Measurements from ENCODE around the gene CPNE5.
"Not testable (repeated sequence)": the region's sequence is repeated elsewhere in the genome, so short reads cannot be mapped to it uniquely, and the experiment has no call there.

The CPNE5 gene

DNA sequence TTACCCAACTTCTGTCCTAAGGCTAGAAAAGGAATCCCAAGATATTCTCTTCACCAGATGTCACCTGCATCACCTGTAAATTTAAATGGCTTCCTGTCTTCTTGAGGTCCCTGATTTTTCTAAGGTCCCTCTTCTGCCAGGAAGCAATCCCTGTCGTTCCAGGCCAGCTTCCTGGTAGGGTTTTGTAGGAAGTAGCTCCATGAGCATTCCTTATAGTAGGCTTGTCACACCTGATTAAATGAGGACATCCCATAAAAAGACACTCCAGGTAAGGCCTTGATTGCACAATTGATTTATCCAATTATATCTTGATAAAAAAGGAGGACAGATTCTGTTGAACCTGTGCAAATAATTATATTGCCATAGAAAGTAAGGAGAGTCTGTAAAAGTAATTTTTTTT lies 132.9 kb downstream of the CPNE5 start:
- no peak overlapping the region for H3K27ac ChIP-seq
- no peak for TF ChIP-seq CTCF (conservative IDR thresholded peaks at IDR 0.05)
- TF ChIP-seq ZFX (IDR thresholded peaks at IDR 0.05), result no peak

- H3K27ac ChIP-seq, result not testable (repeated sequence)
Observed at GRCh38 chr6:36704961-36705577, 134.2 kb downstream of the CPNE5 start.

- no peak overlapping the region for H3K27ac ChIP-seq
- TF ChIP-seq ZFX (IDR thresholded peaks at IDR 0.05), result no peak
- no peak for TF ChIP-seq CTCF (conservative IDR thresholded peaks at IDR 0.05)
Observed at GRCh38 chr6:36703982-36704381, 135.3 kb downstream of the CPNE5 start.

DNA sequence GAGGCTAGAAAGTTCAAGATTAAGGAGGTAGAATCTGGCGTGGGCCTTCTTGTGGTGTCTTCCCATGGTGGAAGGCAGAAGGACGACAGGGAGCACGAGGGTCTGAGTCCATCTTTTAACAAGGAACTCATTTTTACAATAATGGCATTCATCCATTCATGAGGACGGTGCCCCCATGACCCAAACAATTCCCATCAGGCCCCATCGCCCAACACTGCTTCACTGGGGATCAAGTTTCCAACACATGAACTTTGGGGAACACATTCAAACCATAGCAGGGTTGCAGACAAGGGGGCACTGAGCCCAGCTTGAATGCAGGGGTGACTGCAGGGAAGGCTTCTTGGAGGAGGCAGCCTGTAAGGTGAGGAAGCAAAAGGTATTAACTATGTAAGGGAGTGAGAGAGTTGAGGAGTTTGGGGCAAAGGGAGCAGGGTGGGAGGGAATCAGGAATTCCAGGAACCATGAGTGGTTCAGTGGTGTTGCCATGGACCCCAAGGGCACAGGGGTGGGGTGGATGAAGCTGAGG lies 136.1 kb downstream of the CPNE5 start:
- TF ChIP-seq CTCF (conservative IDR thresholded peaks at IDR 0.05) (no peak), ZFX (IDR thresholded peaks at IDR 0.05) (no peak)
- no peak overlapping the region for H3K27ac ChIP-seq

GRCh38 chr6:36702656-36703055 lies 136.6 kb downstream of the CPNE5 start:
- no peak for TF ChIP-seq CTCF (conservative IDR thresholded peaks at IDR 0.05)
- no peak for TF ChIP-seq ZFX (IDR thresholded peaks at IDR 0.05)
- no peak overlapping the region for H3K27ac ChIP-seq

DNA sequence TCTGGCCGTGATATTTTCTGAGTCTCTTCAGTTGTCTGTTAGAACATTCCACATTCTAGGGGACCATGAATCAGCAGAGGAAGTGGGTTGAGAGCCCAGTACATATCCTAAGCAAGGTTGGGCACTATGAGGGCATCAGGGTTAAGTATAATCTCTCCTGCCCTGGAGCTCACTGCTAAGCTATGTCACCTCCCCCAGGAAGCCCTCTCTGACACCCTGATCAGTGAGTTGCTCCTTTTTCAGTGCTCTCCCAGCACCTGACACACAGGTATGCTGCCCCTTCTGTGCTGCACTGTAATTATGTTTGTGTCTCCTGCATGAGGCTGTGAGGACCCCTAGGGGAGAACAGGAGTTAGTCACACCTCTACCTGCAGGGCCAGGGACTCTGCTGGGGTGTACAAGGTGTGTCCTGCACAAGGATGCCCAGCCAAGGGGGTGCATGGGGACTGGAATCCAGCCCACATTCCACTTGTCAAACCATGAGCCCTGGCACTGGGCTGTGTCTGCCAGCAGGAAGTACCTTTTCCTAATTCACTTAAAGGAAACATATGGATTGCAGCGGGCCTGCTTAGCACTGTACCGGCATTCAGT lies 137.7 kb downstream of the CPNE5 start:
- TF ChIP-seq ZFX (IDR thresholded peaks at IDR 0.05), result no peak
- TF ChIP-seq CTCF (conservative IDR thresholded peaks at IDR 0.05), result no peak; the same call in 1 of the 2 replicates
- no peak overlapping the region for H3K27ac ChIP-seq

DNA sequence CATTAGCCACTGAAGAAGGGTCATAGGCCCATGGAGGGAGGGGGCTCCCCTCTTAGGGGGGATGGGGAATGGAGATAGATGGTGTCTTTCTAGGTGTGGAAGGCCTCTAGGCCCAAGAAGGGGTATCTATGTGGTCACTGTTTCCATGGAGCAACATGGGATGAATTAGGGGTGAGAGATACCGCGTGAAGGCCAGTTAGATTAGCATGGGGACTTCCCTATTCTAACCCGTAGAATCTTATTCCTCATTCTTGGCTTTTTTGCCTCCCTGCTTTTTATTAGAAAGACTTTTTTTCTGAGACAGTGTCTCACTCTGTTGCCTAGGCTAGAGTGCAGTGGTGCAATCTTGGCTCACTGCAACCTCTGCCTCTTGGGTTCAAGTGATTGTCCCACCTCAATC lies 138.4 kb downstream of the CPNE5 start:
- TF ChIP-seq ZFX (IDR thresholded peaks at IDR 0.05), result no peak
- no peak for TF ChIP-seq CTCF (conservative IDR thresholded peaks at IDR 0.05)

More for the DNA sequence above, 138.4 kb downstream of the CPNE5 start:
- H3K27ac ChIP-seq, result no peak overlapping the region
